ENCODE measurements around the gene DCAKD. TPM values are rescaled to one million over a fixed set of nuclear protein-coding genes. Genes with fewer than 3 reads are reported as not detected.

DCAKD gene, protein sequence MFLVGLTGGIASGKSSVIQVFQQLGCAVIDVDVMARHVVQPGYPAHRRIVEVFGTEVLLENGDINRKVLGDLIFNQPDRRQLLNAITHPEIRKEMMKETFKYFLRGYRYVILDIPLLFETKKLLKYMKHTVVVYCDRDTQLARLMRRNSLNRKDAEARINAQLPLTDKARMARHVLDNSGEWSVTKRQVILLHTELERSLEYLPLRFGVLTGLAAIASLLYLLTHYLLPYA
- total RNA-seq, result 29.4 and 64.2 TPM in 2 replicates

DNA sequence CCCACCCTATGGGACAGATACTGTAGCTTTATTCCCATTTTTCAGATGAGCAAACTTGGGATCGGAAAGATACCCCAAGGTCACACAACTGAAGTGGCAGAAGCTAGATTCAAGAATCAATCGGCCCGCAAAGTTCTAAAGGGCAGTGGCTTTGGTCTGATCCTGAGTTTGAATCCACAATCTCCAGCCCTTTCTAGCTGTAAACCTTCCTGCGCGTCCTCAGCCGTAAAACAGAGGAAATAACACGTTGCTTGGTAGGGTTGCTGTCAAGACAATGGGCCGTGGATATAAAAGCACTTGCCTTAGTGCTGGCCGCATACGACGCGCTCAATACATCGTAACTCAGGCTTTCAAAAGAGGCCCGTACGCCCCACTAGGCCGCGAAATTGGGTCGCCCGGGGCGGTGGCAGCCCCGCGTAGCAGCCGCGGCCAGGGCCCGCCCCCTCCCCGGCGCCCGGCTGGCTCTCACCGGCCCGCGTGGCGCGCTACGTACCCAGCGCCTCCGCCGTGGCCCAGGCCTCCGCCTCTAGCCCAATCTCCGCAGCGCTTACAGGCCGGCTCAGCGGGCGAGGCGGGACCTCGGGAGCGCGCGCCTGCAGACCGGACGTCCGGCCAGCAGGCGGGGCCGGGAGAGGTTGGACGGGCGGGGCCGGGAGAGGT is at the start of gene DCAKD:
TSS of gene DCAKD (minus strand) at position 573 of the 660 bp plus-strand sequence. CDS start 16,747 bp downstream, outside the sequence.

DNA sequence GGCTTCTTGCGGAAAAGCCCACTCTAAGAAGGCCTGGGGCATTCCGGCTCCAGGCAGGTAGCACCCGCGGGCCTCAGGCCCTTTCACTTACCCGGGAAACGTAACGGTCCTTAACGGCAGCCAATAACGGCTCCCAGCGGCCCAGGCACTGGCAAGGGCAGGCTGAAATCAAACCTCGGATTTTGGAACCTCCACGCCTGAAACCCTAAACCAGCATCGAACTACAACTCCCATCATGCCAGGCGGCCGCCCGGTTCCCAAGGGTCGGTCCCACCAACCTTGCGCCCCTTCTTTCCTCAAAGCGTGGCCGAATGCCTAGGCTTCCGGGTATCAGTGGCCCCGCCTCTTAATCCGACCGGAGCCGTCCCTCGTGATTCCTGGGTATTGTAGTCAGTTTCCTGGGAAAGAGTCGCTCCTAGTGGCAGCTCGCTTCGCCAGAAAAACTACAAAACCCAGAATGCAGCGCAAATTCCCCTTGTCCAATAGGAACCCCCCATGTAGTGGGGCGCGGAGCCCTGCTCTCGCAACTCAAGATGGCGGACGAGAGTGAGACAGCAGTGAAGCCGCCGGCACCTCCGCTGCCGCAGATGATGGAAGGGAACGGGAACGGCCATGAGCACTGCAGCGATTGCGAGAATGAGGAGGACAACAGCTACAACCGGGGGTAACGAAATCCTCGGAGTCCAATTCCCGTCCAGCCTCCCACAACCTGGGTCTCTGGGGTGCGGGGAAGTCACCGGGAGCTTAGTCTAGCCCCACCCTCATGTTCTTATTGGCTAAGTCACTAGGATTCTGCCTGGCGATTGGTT is 9.6 kb upstream of the DCAKD start, which contains the start of gene NMT1:
TSS of gene NMT1 (plus strand) at position 521 of the 809 bp plus-strand sequence. CDS start at position 534, 13 bp downstream.

Other genes with a start within 250 kb of the DCAKD start
- gene GJC1, start 221.3 kb downstream of the DCAKD start, total RNA-seq, result 10.4 and 25.9 TPM in 2 replicates
- not detected in 2 replicates for gene HIGD1B, start 203.7 kb downstream of the DCAKD start, total RNA-seq
- 86.7 and 122 TPM in 2 replicates for gene EFTUD2, start 152.2 kb downstream of the DCAKD start, total RNA-seq
- 0.15 TPM in 1 of 2 replicates, not detected in the other for gene GFAP, start 136.1 kb downstream of the DCAKD start, total RNA-seq
- gene KIF18B, start 103.9 kb downstream of the DCAKD start, total RNA-seq, result 0.50 and 6.7 TPM in 2 replicates
- gene C1QL1, start 83.3 kb downstream of the DCAKD start, total RNA-seq, result 0.29 and 0.99 TPM in 2 replicates
- 66.0 and 118 TPM in 2 replicates for gene NMT1, start 9.7 kb upstream of the DCAKD start, total RNA-seq
- gene PLCD3, start 80.9 kb upstream of the DCAKD start, total RNA-seq, result 34.6 and 72.0 TPM in 2 replicates
- gene ACBD4, start 84.1 kb upstream of the DCAKD start, total RNA-seq, result 7.9 and 16.0 TPM in 2 replicates
- 8.1 and 12.2 TPM in 2 replicates for gene HEXIM1, start 96.8 kb upstream of the DCAKD start, total RNA-seq
- 11.1 and 13.6 TPM in 2 replicates for gene HEXIM2, start 110.2 kb upstream of the DCAKD start, total RNA-seq
- gene FMNL1, start 170.3 kb upstream of the DCAKD start, total RNA-seq, result 12.1 and 19.5 TPM in 2 replicates
- not detected in 2 replicates for gene SPATA32, start 210.5 kb upstream of the DCAKD start, total RNA-seq

All from smooth muscle cell of trachea (primary cell).